WTC11 (cell line): Measurements from ENCODE around the gene FCRL6. TPM values are rescaled to one million over a fixed set of nuclear protein-coding genes. Genes with fewer than 3 reads are reported as not detected.

Experiments
- ATAC-seq: fragments of 200-7000 bp; cut with Tn5 transposase; 2 replicates; pipeline ENCODE4 v1.10.0; 2021; ENCODE audit warnings: mild to moderate bottlenecking, moderate library complexity
- CTCF ChIA-PET: fragments of 300-600 bp; sonication (Branson Sonifier 250); formaldehyde crosslinking; loops from one replicate; lab custom pipeline; 2021; ENCODE audit warnings: antibody characterized with exemption; lab: Charles Lee
- POLR2A ChIA-PET: fragments of 350-600 bp; sonication (Branson Sonifier 250); formaldehyde crosslinking; loops from one replicate; lab custom pipeline; 2021; ENCODE audit warnings: antibody characterized with exemption; lab: Charles Lee
- DNase-seq: peaks from one replicate; pipeline ENCODE4 v3.0.0; 2021; ENCODE audit warnings: low spot score
- H3K27ac Mint-ChIP-seq: 2 replicates; pipeline ENCODE4 v1.8.0; 2021; ENCODE audit warnings: mixed read lengths
- H3K27me3 Mint-ChIP-seq: 2 replicates; pipeline ENCODE4 v1.8.0; 2021; ENCODE audit warnings: low read depth, mild to moderate bottlenecking, moderate library complexity, mixed read lengths
- H3K36me3 Mint-ChIP-seq: 2 replicates; pipeline ENCODE4 v1.8.0; 2021; ENCODE audit warnings: mixed read lengths
- H3K4me1 Mint-ChIP-seq: 2 replicates; pipeline ENCODE4 v1.8.0; 2022; ENCODE audit warnings: mixed read lengths
- H3K4me3 Mint-ChIP-seq: 2 replicates; pipeline ENCODE4 v1.8.0; 2021; ENCODE audit warnings: mild to moderate bottlenecking, moderate library complexity, mixed read lengths
- H3K9me3 Mint-ChIP-seq: 2 replicates; pipeline ENCODE4 v1.8.0; 2021; ENCODE audit warnings: mixed read lengths
- PRRX2 ChIP-seq: fragments of 250-450 bp; sonication (Bioruptor Pico); IDR thresholded peaks from 2 replicates; pipeline ENCODE4 v1.8.0; 2021; ENCODE audit warnings: mild to moderate bottlenecking
- RELA ChIP-seq: sonication (generic); formaldehyde crosslinking; IDR thresholded peaks from 2 replicates; pipeline ENCODE4 v1.8.1; 2022; ENCODE audit warnings: missing genetic modification reagents, mild to moderate bottlenecking, borderline replicate concordance
- TCF7 ChIP-seq: sonication (generic); formaldehyde crosslinking; IDR thresholded peaks from 2 replicates; pipeline ENCODE4 v1.8.0; 2022; ENCODE audit warnings: mild to moderate bottlenecking, low read depth, missing genetic modification reagents, moderate library complexity
- TEAD1 ChIP-seq: sonication (generic); formaldehyde crosslinking; IDR thresholded peaks from 2 replicates; pipeline ENCODE4 v1.8.0; 2022; ENCODE audit warnings: mild to moderate bottlenecking, missing genetic modification reagents
- ZNF423 ChIP-seq: fragments of 250-450 bp; sonication (Bioruptor Pico); IDR thresholded peaks from 2 replicates; pipeline ENCODE4 v2.1.2; 2022; ENCODE audit warnings: mild to moderate bottlenecking, moderate library complexity
- total RNA-seq: library from RNA; stranded (reverse); gene quantifications from 3 replicates; pipeline ENCODE4 v1.2.3, GENCODE V29; 2021
- TF ChIP-seq, protein P1 (sequence below): sonication (generic); formaldehyde crosslinking; IDR thresholded peaks from 2 replicates; pipeline ENCODE4 v1.8.0; 2022; ENCODE audit warnings: mild to moderate bottlenecking, missing genetic modification reagents
- TF ChIP-seq, protein P2 (sequence below): sonication (generic); formaldehyde crosslinking; conservative IDR thresholded peaks from 2 replicates; pipeline ENCODE4 v1.8.1; 2023; ENCODE audit warnings: mild to moderate bottlenecking, low read depth, missing genetic modification reagents, moderate library complexity
- TF ChIP-seq, protein P3 (sequence below): fragments of 250-450 bp; sonication (Bioruptor Pico); IDR thresholded peaks from 2 replicates; pipeline ENCODE4 v1.8.0; 2021; ENCODE audit warnings: mild to moderate bottlenecking
- TF ChIP-seq, protein P4 (sequence below): sonication (generic); formaldehyde crosslinking; IDR thresholded peaks from 2 replicates; pipeline ENCODE4 v1.8.0; 2022; ENCODE audit warnings: missing genetic modification reagents
- TF ChIP-seq, protein P5 (sequence below): fragments of 250-450 bp; sonication (Bioruptor Pico); IDR thresholded peaks from 2 replicates; pipeline ENCODE4 v2.1.2; 2022; ENCODE audit warnings: mild to moderate bottlenecking, moderate library complexity
- TF ChIP-seq, protein P6 (sequence below): sonication (generic); formaldehyde crosslinking; IDR thresholded peaks from 2 replicates; pipeline ENCODE4 v1.8.1; 2022; ENCODE audit warnings: mild to moderate bottlenecking, missing genetic modification reagents, moderate library complexity, borderline replicate concordance
- TF ChIP-seq, protein P7 (sequence below): sonication (generic); formaldehyde crosslinking; IDR thresholded peaks from 2 replicates; pipeline ENCODE4 v1.8.1; 2022; ENCODE audit warnings: low read depth, mild to moderate bottlenecking, moderate library complexity, missing genetic modification reagents, borderline replicate concordance

Gene FCRL6
- total RNA-seq, 1 experiment from 2014 or later = not detected

DNA sequence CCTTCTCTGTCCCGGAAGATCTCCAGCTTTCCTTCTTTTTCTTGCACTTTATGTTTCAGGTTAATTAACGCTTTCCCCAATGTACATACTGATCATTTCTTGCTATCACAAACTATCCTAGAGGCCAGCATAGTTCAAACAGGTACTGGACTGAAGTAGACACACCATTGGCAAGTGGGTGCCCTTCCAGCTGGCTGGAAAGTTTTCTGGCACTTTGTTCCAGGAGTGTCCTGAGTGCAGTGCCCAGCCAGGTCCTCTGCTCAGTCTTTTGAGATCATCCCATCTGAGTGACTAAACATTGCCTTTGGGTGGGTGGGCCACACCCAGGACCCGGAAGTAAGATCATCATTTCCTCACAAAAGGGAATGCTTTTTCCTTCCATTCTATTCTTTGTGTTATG is 36.4 kb upstream of the FCRL6 start (continued):
- TF ChIP-seq, protein P1, sequence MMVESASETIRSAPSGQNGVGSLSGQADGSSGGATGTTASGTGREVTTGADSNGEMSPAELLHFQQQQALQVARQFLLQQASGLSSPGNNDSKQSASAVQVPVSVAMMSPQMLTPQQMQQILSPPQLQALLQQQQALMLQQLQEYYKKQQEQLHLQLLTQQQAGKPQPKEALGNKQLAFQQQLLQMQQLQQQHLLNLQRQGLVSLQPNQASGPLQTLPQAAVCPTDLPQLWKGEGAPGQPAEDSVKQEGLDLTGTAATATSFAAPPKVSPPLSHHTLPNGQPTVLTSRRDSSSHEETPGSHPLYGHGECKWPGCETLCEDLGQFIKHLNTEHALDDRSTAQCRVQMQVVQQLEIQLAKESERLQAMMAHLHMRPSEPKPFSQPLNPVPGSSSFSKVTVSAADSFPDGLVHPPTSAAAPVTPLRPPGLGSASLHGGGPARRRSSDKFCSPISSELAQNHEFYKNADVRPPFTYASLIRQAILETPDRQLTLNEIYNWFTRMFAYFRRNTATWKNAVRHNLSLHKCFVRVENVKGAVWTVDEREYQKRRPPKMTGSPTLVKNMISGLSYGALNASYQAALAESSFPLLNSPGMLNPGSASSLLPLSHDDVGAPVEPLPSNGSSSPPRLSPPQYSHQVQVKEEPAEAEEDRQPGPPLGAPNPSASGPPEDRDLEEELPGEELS (CRISPR knock-in tag) = no peak
- TF ChIP-seq, protein P2, sequence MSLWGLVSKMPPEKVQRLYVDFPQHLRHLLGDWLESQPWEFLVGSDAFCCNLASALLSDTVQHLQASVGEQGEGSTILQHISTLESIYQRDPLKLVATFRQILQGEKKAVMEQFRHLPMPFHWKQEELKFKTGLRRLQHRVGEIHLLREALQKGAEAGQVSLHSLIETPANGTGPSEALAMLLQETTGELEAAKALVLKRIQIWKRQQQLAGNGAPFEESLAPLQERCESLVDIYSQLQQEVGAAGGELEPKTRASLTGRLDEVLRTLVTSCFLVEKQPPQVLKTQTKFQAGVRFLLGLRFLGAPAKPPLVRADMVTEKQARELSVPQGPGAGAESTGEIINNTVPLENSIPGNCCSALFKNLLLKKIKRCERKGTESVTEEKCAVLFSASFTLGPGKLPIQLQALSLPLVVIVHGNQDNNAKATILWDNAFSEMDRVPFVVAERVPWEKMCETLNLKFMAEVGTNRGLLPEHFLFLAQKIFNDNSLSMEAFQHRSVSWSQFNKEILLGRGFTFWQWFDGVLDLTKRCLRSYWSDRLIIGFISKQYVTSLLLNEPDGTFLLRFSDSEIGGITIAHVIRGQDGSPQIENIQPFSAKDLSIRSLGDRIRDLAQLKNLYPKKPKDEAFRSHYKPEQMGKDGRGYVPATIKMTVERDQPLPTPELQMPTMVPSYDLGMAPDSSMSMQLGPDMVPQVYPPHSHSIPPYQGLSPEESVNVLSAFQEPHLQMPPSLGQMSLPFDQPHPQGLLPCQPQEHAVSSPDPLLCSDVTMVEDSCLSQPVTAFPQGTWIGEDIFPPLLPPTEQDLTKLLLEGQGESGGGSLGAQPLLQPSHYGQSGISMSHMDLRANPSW (CRISPR knock-in tag) = no peak
- no peak for TF ChIP-seq RELA (CRISPR knock-in tag)
- TF ChIP-seq, protein P3, sequence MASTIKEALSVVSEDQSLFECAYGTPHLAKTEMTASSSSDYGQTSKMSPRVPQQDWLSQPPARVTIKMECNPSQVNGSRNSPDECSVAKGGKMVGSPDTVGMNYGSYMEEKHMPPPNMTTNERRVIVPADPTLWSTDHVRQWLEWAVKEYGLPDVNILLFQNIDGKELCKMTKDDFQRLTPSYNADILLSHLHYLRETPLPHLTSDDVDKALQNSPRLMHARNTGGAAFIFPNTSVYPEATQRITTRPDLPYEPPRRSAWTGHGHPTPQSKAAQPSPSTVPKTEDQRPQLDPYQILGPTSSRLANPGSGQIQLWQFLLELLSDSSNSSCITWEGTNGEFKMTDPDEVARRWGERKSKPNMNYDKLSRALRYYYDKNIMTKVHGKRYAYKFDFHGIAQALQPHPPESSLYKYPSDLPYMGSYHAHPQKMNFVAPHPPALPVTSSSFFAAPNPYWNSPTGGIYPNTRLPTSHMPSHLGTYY (CRISPR knock-in tag) = no peak
- no peak for TF ChIP-seq TEAD1 (CRISPR knock-in tag)

DNA sequence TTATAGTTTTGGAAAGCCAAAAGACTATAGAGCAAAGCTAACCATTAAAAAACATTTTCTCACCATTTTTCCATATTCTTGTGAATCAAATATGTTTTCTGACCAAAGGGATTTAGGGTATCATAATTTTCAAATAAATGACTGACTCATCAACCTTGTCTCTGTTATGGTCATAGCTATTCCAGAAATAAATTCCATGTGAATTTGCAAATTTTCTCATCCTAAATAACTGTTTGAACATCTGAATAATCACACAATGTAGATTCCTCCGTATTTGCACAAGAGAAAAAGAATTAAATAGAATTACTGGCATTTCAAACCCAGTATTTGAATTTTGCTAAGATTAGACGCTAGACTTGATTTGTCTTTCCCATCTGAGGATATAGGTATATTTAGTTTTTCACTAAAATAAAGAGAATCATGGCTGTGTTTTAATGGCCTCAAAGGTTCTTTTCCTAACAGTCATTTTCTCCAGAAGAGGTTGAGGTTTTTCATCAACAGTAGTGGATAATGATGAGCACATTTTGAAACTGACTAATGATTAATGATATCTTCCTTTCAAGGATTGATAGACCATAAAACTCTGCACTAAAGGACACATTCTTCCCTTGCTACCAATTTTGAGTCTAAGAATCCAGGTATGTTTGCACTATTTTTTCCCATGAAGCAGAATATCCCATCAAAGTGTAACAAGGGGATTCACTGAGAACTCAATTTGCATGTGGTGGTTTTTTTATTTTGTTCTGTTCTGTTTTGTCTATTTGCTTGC is 30.8 kb upstream of the FCRL6 start:
- ATAC-seq = no peak
- ChIA-PET CTCF (no interaction called here), POLR2A (no interaction called here)
- no peak overlapping the region for H3K27ac Mint-ChIP-seq
- no peaks in the 10 kb centered on the region for H3K36me3 Mint-ChIP-seq
- TF ChIP-seq PRRX2 (CRISPR knock-in tag) (no peak), TCF7 (CRISPR knock-in tag) (no peak), ZNF423 (CRISPR knock-in tag) (no peak)
- TF ChIP-seq, protein P4, sequence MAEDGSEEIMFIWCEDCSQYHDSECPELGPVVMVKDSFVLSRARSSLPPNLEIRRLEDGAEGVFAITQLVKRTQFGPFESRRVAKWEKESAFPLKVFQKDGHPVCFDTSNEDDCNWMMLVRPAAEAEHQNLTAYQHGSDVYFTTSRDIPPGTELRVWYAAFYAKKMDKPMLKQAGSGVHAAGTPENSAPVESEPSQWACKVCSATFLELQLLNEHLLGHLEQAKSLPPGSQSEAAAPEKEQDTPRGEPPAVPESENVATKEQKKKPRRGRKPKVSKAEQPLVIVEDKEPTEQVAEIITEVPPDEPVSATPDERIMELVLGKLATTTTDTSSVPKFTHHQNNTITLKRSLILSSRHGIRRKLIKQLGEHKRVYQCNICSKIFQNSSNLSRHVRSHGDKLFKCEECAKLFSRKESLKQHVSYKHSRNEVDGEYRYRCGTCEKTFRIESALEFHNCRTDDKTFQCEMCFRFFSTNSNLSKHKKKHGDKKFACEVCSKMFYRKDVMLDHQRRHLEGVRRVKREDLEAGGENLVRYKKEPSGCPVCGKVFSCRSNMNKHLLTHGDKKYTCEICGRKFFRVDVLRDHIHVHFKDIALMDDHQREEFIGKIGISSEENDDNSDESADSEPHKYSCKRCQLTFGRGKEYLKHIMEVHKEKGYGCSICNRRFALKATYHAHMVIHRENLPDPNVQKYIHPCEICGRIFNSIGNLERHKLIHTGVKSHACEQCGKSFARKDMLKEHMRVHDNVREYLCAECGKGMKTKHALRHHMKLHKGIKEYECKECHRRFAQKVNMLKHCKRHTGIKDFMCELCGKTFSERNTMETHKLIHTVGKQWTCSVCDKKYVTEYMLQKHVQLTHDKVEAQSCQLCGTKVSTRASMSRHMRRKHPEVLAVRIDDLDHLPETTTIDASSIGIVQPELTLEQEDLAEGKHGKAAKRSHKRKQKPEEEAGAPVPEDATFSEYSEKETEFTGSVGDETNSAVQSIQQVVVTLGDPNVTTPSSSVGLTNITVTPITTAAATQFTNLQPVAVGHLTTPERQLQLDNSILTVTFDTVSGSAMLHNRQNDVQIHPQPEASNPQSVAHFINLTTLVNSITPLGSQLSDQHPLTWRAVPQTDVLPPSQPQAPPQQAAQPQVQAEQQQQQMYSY (CRISPR knock-in tag) = no peak
- TF ChIP-seq, protein P5, sequence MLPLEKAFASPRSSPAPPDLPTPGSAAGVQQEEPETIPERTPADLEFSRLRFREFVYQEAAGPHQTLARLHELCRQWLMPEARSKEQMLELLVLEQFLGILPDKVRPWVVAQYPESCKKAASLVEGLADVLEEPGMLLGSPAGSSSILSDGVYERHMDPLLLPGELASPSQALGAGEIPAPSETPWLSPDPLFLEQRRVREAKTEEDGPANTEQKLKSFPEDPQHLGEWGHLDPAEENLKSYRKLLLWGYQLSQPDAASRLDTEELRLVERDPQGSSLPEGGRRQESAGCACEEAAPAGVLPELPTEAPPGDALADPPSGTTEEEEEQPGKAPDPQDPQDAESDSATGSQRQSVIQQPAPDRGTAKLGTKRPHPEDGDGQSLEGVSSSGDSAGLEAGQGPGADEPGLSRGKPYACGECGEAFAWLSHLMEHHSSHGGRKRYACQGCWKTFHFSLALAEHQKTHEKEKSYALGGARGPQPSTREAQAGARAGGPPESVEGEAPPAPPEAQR = no peak
- TF ChIP-seq, protein P6, sequence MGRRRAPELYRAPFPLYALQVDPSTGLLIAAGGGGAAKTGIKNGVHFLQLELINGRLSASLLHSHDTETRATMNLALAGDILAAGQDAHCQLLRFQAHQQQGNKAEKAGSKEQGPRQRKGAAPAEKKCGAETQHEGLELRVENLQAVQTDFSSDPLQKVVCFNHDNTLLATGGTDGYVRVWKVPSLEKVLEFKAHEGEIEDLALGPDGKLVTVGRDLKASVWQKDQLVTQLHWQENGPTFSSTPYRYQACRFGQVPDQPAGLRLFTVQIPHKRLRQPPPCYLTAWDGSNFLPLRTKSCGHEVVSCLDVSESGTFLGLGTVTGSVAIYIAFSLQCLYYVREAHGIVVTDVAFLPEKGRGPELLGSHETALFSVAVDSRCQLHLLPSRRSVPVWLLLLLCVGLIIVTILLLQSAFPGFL (CRISPR knock-in tag) = no peak
- TF ChIP-seq, protein P7, sequence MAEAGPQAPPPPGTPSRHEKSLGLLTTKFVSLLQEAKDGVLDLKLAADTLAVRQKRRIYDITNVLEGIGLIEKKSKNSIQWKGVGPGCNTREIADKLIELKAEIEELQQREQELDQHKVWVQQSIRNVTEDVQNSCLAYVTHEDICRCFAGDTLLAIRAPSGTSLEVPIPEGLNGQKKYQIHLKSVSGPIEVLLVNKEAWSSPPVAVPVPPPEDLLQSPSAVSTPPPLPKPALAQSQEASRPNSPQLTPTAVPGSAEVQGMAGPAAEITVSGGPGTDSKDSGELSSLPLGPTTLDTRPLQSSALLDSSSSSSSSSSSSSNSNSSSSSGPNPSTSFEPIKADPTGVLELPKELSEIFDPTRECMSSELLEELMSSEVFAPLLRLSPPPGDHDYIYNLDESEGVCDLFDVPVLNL (CRISPR knock-in tag) = no peak
- H3K4me1 Mint-ChIP-seq = peaks cover 12% of the 10 kb centered on the region
- H3K4me3 Mint-ChIP-seq = no peak overlapping the region
- DNase-seq = no peak
- H3K9me3 Mint-ChIP-seq = 0 out of 2 replicates have a peak, but pooled peaks cover 5% of the 10 kb centered on the region
- H3K27me3 Mint-ChIP-seq = no peaks in the 10 kb centered on the region
